Skeletal muscle tissue (tissue), 4 donors: ENCODE measurements around the gene RENBP. TPM values are rescaled to one million over a fixed set of nuclear protein-coding genes. Genes with fewer than 3 reads are reported as not detected.

Experiments used
- H3K27ac ChIP-seq: one replicate; pipeline ENCODE4 v1.7.0; 2013; ENCODE audit warnings: mild to moderate bottlenecking, low read depth, low read length, inconsistent platforms
- H3K27me3 ChIP-seq, 3 donors: one replicate each; pipeline ENCODE4 v1.7.0; 2013; ENCODE audit warnings: low read length in 3 of 3; ENCODE audit not compliant: control insufficient read depth in 3 of 3, insufficient read depth in 3 of 3
- H3K36me3 ChIP-seq, 3 donors: one replicate each; pipeline ENCODE4 v1.7.0; 2013; ENCODE audit warnings: low read length in 3 of 3; ENCODE audit not compliant: control insufficient read depth in 3 of 3, insufficient read depth in 3 of 3
- H3K4me1 ChIP-seq, 3 donors: one replicate each; pipeline ENCODE4 v1.7.0; 2013; ENCODE audit warnings: low read length in 3 of 3, mild to moderate bottlenecking in 3 of 3; ENCODE audit not compliant: control insufficient read depth in 3 of 3, insufficient read depth in 3 of 3
- H3K4me3 ChIP-seq, 3 donors: one replicate each; pipeline ENCODE4 v1.7.0; 2013; ENCODE audit warnings: low read length in 3 of 3
- H3K9ac ChIP-seq, 3 donors: one replicate each; pipeline ENCODE4 v1.7.0; 2013; ENCODE audit warnings: low read length in 3 of 3, mild to moderate bottlenecking in 3 of 3, moderate library complexity in 2 of 3, low read depth in 1 of 3
- H3K9me3 ChIP-seq, 3 donors: one replicate each; pipeline ENCODE4 v1.7.0; 2013; ENCODE audit warnings: low read length in 3 of 3; ENCODE audit not compliant: control insufficient read depth in 3 of 3
- total RNA-seq: library from RNA; depleted of rRNA; stranded (reverse); fragments of >200 nt; gene quantifications from one replicate; pipeline ENCODE4 v1.2.3, GENCODE V29; 2014
- donor health status: Osteomylitis.

RENBP gene
- total RNA-seq, 1 donor from 2014 or later: 5.7 TPM

DNA sequence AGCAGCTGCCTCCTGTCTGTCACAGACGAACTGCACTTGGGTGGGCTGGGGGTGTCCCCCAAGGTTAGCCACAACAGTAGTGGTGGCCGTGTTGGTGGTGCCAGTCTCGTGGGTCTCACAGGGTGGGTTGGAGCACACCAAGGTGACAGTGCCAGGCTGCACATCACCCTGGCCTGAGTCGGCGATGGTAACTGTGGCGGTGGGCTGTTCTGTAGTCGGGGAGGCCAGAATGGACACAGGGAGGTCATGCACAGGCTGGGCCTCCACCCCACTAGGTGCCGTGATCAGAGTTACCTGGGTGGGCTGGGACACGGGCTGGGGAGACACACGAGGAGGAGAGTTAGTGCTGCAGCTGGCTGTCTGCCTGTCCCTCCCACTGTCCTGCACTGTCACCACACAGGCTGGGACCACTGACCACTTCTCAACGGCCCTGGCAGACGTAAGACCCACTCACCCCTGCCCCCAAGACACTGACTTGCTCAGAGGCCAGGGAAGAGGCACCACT, 10.8 kb upstream of the RENBP start:
- no peak overlapping the region for H3K4me3 ChIP-seq
- H3K27ac ChIP-seq: no peak overlapping the region
- no peaks in the 10 kb centered on the region for H3K9me3 ChIP-seq
- H3K4me1 ChIP-seq: peaks cover 0 to 3% (median 3%) of the 10 kb centered on the region in 3 donors
- H3K27me3 ChIP-seq: no peaks in the 10 kb centered on the region
- H3K9ac ChIP-seq: no peak overlapping the region
- H3K36me3 ChIP-seq: peaks cover 76 to 91% (median 77%) of the 10 kb centered on the region in 3 donors

DNA sequence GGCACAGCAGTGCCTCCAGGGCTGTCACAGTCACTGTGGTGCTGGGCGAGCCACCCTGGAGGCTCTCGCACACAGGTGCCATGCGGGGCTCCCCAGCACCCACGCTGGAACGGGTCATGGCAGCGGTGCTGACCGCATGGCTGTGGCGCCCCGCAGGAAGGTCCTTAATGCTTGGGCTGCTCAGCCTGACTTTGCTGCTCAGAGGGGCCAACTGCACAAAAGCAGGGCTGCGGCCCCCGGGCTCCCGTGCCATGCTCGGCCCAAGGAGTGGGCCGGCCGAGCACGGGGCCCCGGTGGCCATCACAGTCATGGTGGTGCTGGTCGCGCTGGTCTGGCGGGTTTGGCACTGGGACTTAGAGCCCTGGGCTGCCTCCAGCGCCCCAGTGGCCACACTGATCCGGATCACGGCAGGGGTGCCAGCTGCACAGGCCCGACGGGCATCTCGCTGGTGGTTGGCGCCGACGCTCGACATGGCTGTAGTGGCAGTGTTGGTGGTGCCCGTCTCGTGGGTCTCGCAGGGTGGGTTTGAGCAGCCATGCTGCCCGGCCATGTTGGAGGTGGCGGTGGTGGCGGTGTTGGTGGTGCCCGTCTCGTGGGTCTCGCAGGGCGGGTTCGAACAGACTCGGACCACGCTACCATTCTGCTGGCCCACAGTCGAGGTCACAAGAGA, 10.2 kb upstream of the RENBP start:
- no peak overlapping the region for H3K4me3 ChIP-seq
- no peaks in the 10 kb centered on the region for H3K9me3 ChIP-seq
- no peaks in the 10 kb centered on the region for H3K27me3 ChIP-seq
- peaks cover 75 to 91% (median 76%) of the 10 kb centered on the region in 3 donors for H3K36me3 ChIP-seq
- H3K9ac ChIP-seq: no peak overlapping the region
- no peak overlapping the region for H3K27ac ChIP-seq
- peaks cover 0 to 3% (median 3%) of the 10 kb centered on the region in 3 donors for H3K4me1 ChIP-seq

DNA sequence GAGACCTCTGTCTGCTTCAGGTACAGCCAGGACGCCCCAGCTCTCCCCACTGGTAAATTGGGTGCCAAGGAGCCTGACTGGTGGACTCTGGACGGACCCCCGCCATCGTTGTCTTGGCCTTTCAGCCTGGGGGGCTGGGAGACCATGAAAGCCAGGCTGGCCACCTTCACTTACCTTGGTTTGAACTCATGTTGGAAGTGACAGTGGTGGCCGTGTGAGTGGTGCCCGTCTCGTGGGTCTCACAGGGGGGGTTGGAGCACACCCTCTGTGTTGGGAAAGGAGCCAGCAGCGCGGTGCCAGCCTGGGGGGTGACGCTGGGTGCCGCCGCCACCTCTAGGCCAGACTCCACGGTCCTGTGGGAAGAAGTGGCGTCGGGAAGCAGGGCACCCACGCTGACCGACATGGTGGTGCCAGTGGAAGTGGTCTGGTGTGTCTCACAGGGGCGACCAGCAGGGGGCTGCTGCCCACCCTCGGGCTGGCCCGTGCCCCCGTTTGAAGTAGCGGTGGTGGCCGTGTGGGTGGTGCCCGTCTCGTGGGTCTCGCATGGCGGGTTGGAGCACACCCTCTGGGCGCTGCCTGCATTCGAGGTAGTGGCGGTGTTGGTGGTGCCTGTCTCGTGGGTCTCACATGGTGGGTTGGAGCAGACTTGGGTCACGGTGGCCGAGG, 9.6 kb upstream of the RENBP start:
- Histone ChIP-seq H3K4me1 (peaks cover 0 to 5% (median 3%) of the 10 kb centered on the region in 3 donors), H3K27ac (peak overlapping the region; percentile 40), H3K4me3 (no peak overlapping the region), H3K27me3 (no peaks in the 10 kb centered on the region), H3K36me3 (peaks cover 70 to 87% (median 71%) of the 10 kb centered on the region in 3 donors), H3K9ac (no peak overlapping the region), H3K9me3 (no peaks in the 10 kb centered on the region)

DNA sequence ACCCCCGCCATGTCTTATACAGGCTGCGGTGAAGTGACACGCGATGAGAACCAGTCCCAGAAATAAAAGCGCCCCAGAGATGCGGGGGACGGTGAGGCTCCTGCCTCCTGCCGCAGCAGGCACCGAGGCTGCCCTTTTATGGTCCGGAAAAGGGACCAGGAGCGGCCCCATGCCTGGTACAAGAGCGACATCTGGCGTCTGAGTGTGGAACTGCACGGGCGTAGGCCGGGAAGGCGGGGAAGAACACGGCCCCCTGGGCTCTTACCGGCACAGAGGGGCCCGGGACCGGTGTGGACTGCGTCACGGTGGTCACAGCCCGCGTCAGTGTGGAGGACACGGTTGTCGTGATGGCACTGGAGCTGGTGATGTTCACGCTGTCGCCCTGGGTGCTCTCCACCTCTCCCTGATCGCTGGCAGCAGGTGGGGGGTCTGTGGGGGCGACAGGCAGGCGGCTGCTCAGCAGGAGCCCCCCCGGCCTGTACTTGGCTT, 8.9 kb upstream of the RENBP start:
- Histone ChIP-seq H3K4me1 (peaks cover 0 to 5% (median 3%) of the 10 kb centered on the region in 3 donors), H3K4me3 (no peak overlapping the region), H3K9me3 (no peaks in the 10 kb centered on the region), H3K27ac (peak overlapping the region; percentile 40), H3K27me3 (no peaks in the 10 kb centered on the region), H3K36me3 (peaks cover 64 to 81% (median 65%) of the 10 kb centered on the region in 3 donors), H3K9ac (peak overlapping the region in 1 of 3 donors; percentile 33)

DNA sequence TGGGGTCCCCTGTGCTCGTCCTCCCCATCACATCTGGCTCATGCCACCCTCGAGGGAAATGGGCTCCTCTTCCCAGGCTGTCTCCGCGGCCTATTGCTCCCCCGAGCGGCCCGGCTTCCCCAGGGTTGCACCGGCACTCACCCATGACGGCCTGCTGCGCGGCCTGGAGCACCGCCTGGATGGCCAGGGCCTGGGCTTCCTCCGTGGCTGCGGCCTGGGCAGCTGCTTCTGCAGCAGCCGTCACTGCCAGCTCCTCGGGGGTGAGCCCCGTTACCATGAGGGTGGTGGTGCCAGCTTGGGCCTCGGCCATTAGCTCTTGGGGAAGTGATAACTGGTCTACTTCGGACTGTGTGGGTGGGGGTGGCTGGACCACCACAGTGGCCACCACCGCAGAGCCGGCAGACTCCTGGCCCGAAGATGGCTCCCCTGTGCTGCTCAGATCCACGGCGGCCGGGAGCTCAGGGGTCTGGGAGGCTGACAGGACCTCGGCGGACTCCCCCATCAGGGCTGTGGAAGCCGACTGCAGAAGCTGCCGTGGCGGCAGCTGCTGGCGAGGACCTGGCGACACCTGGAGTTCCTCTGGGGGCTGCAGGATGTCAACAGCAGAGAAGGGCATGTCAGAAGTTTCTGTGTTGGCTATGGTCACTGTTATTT, 8.1 kb upstream of the RENBP start:
- peak overlapping the region; percentile 15 for H3K27ac ChIP-seq
- H3K4me3 ChIP-seq: no peak overlapping the region
- peaks cover 0 to 9% (median 8%) of the 10 kb centered on the region in 3 donors for H3K4me1 ChIP-seq
- H3K36me3 ChIP-seq: peaks cover 58 to 77% (median 59%) of the 10 kb centered on the region in 3 donors
- no peaks in the 10 kb centered on the region for H3K9me3 ChIP-seq
- no peak overlapping the region for H3K9ac ChIP-seq
- H3K27me3 ChIP-seq: no peaks in the 10 kb centered on the region

DNA sequence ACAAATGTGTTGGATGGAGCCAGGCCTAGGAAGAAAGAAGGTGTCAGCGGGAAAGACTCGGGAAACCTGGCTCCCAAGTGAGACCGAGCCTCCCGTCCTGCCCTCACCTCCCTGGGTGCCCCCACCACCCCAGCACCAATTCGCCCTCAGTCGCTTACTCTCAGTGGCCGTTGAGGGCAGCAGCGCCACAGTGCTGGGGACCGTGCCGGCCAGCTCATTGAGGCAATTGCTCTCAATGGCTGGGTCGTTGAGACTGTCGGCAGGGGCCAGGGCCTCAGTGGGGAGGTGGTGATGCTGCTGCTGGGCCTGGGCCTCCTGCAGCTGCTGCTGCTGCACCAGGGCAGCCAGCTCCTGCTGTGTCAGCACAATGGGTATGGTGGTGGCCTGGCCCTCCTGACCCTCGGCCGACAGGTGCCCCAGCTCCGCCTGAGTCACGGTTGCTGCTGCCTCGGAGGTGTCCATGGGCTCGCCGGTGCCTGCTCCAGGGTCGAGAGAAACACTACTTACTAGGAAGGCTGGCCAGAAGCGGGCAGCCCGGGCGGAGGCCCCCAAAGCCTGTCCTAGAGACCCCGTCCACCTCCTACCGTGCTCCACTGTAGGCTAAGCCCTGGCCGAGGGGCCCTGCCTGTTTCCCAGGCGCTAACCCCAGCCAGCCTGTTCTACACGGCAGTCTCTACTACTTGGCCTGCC, 7.4 kb upstream of the RENBP start:
- H3K9me3 ChIP-seq: no peaks in the 10 kb centered on the region
- no peak overlapping the region for H3K27ac ChIP-seq
- peaks cover 0 to 10% (median 10%) of the 10 kb centered on the region in 3 donors for H3K4me1 ChIP-seq
- no peak overlapping the region for H3K4me3 ChIP-seq
- no peak overlapping the region for H3K9ac ChIP-seq
- H3K27me3 ChIP-seq: no peaks in the 10 kb centered on the region
- H3K36me3 ChIP-seq: peaks cover 53 to 71% (median 54%) of the 10 kb centered on the region in 3 donors

DNA sequence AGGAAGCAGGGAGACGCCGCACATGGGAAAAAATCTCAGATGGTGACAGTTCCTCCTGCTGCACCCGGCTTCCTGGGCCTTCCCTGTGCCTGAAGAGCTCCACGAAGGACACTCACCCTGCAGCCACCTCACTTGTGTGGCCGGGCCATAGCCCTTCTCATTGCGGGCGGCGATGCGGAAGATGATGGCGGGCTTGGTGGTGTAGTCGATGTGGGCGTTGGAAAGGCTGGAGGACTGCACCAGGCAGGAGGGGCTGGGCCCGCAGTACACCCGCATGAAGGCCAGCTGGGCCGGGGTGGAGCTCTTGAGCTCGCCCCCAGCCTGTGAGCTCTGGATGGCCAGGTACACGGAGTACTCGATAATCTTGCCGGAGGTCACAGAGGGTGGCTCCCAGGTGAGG, 5.7 kb upstream of the RENBP start:
- no peak overlapping the region for H3K27ac ChIP-seq
- no peak overlapping the region for H3K4me3 ChIP-seq
- peaks cover 0 to 10% (median 10%) of the 10 kb centered on the region in 3 donors for H3K4me1 ChIP-seq
- H3K36me3 ChIP-seq: peaks cover 39 to 54% (median 39%) of the 10 kb centered on the region in 3 donors
- no peak overlapping the region for H3K9ac ChIP-seq
- no peaks in the 10 kb centered on the region for H3K27me3 ChIP-seq
- H3K9me3 ChIP-seq: no peaks in the 10 kb centered on the region

DNA sequence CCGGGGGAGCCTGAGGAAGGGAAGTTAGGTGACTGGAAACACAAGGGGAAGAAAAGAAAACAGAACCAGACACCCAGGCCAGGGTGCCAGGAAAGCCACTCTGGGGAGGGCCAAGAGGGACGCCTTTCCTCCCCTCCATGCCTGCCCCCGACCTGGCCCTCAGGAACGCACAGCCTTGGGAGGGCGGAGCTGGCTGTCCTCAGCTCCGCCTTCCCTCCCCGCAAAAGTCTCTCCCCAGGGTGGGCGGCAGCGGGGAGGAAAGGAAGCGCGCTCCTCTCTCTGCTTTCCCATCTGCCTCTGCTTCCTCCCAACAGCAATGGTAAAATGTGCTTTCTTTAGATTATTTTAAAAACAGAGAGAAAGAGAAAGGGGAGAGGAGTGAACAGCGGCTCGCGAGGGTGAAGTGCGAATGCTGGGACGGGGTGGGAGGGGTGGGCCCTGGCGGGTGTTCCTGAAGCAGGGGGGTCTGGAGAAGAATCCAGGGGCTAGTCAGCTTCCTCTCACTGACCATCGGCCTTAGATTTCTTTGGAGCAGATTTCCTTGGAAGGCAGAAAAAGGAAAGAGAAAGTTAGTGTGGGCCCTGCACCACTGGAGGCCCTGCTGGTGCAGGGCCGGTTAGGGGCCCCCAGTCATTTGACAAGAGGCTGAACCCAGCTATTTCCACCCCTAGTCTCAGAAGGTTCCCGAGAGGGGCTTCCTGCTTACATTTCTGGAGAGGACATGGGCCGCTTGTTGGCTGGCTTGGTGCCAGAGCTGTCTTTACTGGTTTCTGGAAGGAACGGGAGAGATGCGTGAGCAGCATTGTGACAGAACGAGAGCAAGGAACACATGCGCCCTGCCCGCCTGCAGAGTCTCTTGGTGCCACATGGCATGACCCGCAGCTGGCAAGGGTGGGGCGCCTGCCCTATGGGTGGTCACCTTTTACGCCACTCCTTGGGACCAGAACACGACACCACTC, 4.7 kb upstream of the RENBP start:
- Histone ChIP-seq H3K4me3 (no peak overlapping the region), H3K9me3 (no peaks in the 10 kb centered on the region), H3K36me3 (peaks cover 31 to 44% (median 34%) of the 10 kb centered on the region in 3 donors), H3K4me1 (peaks cover 0 to 12% (median 10%) of the 10 kb centered on the region in 3 donors), H3K27ac (peak overlapping the region; percentile 12), H3K27me3 (no peaks in the 10 kb centered on the region), H3K9ac (no peak overlapping the region)
